Neuronal stem cell (in vitro differentiated cells): ENCODE measurements around the gene TREH. TPM values are rescaled to one million over a fixed set of nuclear protein-coding genes. Genes with fewer than 3 reads are reported as not detected.

Source experiments
- small RNA-seq: library from polyadenylated mRNA; stranded (forward); fragments of <200 nt; extraction: miRNeasy Mini kit (QIAGEN cat#:217004); gene quantifications from one replicate; pipeline ENCODE3, GENCODE V24; 2013; ENCODE audit not compliant: insufficient read depth

Gene TREH

Small RNA genes lying within 50 kb of the gene (small RNA-seq; reads per million reads assigned to genes)
- gene RNU6-376P, result not detected
